GM18868 (cell line): ENCODE data around the gene IBSP.

Experiments used
- ATAC-seq: cut with Tn5 transposase; IDR thresholded peaks from one replicate; pipeline ENCODE4 v1.9.1; 2021; ENCODE audit warnings: mild to moderate bottlenecking, moderate library complexity; ENCODE audit not compliant: unreplicated experiment

IBSP gene

GRCh38 chr4:87799301-87800113 lies at the start of gene IBSP:
Gene IBSP (plus strand): TSS chr4:87799554. CDS start chr4:87802362, 2,808 bp downstream.
- ATAC-seq = no peak

- no peak for ATAC-seq
These were observed 49.5 kb upstream of the IBSP start for GRCh38 chr4:87749883-87750282.

- ATAC-seq = no peak
These were observed 41.1 kb upstream of the IBSP start for GRCh38 chr4:87758270-87758669.

GRCh38 chr4:87762311-87762710 lies 37.0 kb upstream of the IBSP start:
- no peak for ATAC-seq

GRCh38 chr4:87781569-87781968 lies 17.8 kb upstream of the IBSP start:
- ATAC-seq = no peak

GRCh38 chr4:87783781-87784180 lies 15.6 kb upstream of the IBSP start:
- no peak for ATAC-seq

GRCh38 chr4:87785731-87786509 lies 13.4 kb upstream of the IBSP start:
- no peak for ATAC-seq

- ATAC-seq = no peak
These were observed 3.5 kb downstream of the IBSP start for GRCh38 chr4:87802858-87803257.

GRCh38 chr4:87803421-87803820 lies 4.1 kb downstream of the IBSP start:
- ATAC-seq = no peak

- ATAC-seq = no peak
These were observed 5.5 kb downstream of the IBSP start for GRCh38 chr4:87804871-87805270.

GRCh38 chr4:87805971-87806370 lies 6.6 kb downstream of the IBSP start:
- no peak for ATAC-seq

GRCh38 chr4:87806520-87806919 lies 7.2 kb downstream of the IBSP start:
- ATAC-seq = no peak

- ATAC-seq = no peak
These were observed 8.0 kb downstream of the IBSP start for GRCh38 chr4:87807402-87807801.

- no peak for ATAC-seq
These were observed 12.6 kb downstream of the IBSP start for GRCh38 chr4:87811977-87812376.

GRCh38 chr4:87819281-87819919 lies 20.0 kb downstream of the IBSP start:
- no peak for ATAC-seq

- no peak for ATAC-seq
These were observed 23.8 kb downstream of the IBSP start for GRCh38 chr4:87823200-87823599.

GRCh38 chr4:87823724-87824123 lies 24.4 kb downstream of the IBSP start:
- no peak for ATAC-seq

GRCh38 chr4:87824352-87824751 lies 25.0 kb downstream of the IBSP start:
- ATAC-seq = no peak

- no peak for ATAC-seq
These were observed 33.3 kb downstream of the IBSP start, which contains the start of gene MEPE for GRCh38 chr4:87832669-87833068. Gene MEPE (plus strand): TSS chr4:87832969. CDS start chr4:87834715, 1,746 bp downstream.

GRCh38 chr4:87834401-87834800 lies 35.0 kb downstream of the IBSP start:
- no peak for ATAC-seq

GRCh38 chr4:87835197-87835596 lies 35.8 kb downstream of the IBSP start:
- ATAC-seq = no peak

- ATAC-seq = no peak
These were observed 36.4 kb downstream of the IBSP start for GRCh38 chr4:87835743-87836142.
